ENCODE data around the gene MAMSTR.
A peak's percentile ranks its signal among the peaks of the same experiment; 100 is the strongest.
"Not testable (repeated sequence)": the region's sequence is repeated elsewhere in the genome, so short reads cannot be mapped to it uniquely, and the experiment has no call there.

The MAMSTR gene

GRCh38 chr19:48719263-48720171, at the start of gene MAMSTR:
Gene MAMSTR, minus strand, starts transcription at chr19:48719725. Its CDS starts 694 bp downstream, at chr19:48719031.
- no peak for DNase-seq

- no peak for DNase-seq
Measured at GRCh38 chr19:48768994-48769713, 49.6 kb upstream of the MAMSTR start.

- not testable (repeated sequence) for DNase-seq
Measured at GRCh38 chr19:48768171-48768753, 48.7 kb upstream of the MAMSTR start.

- DNase-seq = not testable (repeated sequence)
Measured at GRCh38 chr19:48765816-48766215, 46.3 kb upstream of the MAMSTR start.

- no peak for DNase-seq
Measured at GRCh38 chr19:48760504-48761205, 41.1 kb upstream of the MAMSTR start.

GRCh38 chr19:48757741-48758144, 38.2 kb upstream of the MAMSTR start:
- no peak for DNase-seq

GRCh38 chr19:48757089-48757675, 37.7 kb upstream of the MAMSTR start:
- DNase-seq = no peak

GRCh38 chr19:48756686-48757085, 37.2 kb upstream of the MAMSTR start:
- DNase-seq = no peak

GRCh38 chr19:48756212-48756611, 36.7 kb upstream of the MAMSTR start:
- DNase-seq = no peak

GRCh38 chr19:48755787-48756186, 36.3 kb upstream of the MAMSTR start:
- no peak for DNase-seq

GRCh38 chr19:48755084-48755641, 35.6 kb upstream of the MAMSTR start, which contains the start of gene FGF21:
Gene FGF21, plus strand, starts transcription at chr19:48755524. Its CDS starts 713 bp downstream, at chr19:48756237.
- DNase-seq = no peak

- DNase-seq = peak; percentile 47
Measured at GRCh38 chr19:48752496-48753365, 33.2 kb upstream of the MAMSTR start, which contains the start of gene FUT1. Gene FUT1, minus strand, starts transcription at chr19:48752641. Its CDS starts 1,360 bp downstream, at chr19:48751281.

- no peak for DNase-seq
Measured at GRCh38 chr19:48751845-48752495, 32.4 kb upstream of the MAMSTR start.

- no peak for DNase-seq
Measured at GRCh38 chr19:48750771-48751504, 31.4 kb upstream of the MAMSTR start.

- DNase-seq = no peak
Measured at GRCh38 chr19:48750351-48750750, 30.8 kb upstream of the MAMSTR start.

- no peak for DNase-seq
Measured at GRCh38 chr19:48749571-48750198, 30.2 kb upstream of the MAMSTR start.

GRCh38 chr19:48746738-48747575, 27.4 kb upstream of the MAMSTR start, which contains the start of gene IZUMO1:
Gene IZUMO1, minus strand, starts transcription at chr19:48746909. Its CDS starts 1,050 bp downstream, at chr19:48745859.
- peak; percentile 67 for DNase-seq

- no peak for DNase-seq
Measured at GRCh38 chr19:48746110-48746509, 26.6 kb upstream of the MAMSTR start.

All from CD4-positive, alpha-beta T cell treated with Interleukin-21 for 1 hour (primary cell).